PFSK-1 (cell line): ENCODE data around the gene PARM1.

Experiments
- FOXP2 ChIP-seq: optimal IDR thresholded peaks from 2 replicates; pipeline ENCODE3; 2011; ENCODE audit warnings: borderline replicate concordance, control low read depth, inconsistent platforms; ENCODE audit not compliant: insufficient read depth; ENCODE audit errors: extremely low read length, extremely low read depth
- POLR2AphosphoS5 ChIP-seq: IDR thresholded peaks from 2 replicates; pipeline ENCODE4 v1.6.1; 2012; ENCODE audit warnings: low read depth, mild to moderate bottlenecking, control low read depth, low read length, moderate library complexity
- REST ChIP-seq, 2 experiments: IDR thresholded peaks; 2 replicates each; pipeline versions ENCODE4 v1.6.1 to v1.8.0; 2011 to 2012; ENCODE audit warnings: low read depth in 2 of 2, low read length in 2 of 2, control low read depth in 1 of 2, inconsistent platforms in 1 of 2, mild to moderate bottlenecking in 1 of 2, moderate library complexity in 1 of 2; ENCODE audit not compliant: insufficient read depth in 1 of 2
- SIN3A ChIP-seq: IDR thresholded peaks from 2 replicates; pipeline ENCODE4 v1.6.1; 2012; ENCODE audit warnings: mild to moderate bottlenecking, low read length, moderate library complexity, borderline replicate concordance; ENCODE audit not compliant: insufficient read depth
- TAF1 ChIP-seq: IDR thresholded peaks from 2 replicates; pipeline ENCODE4 v1.6.1; 2012; ENCODE audit warnings: low read length, control low read depth, borderline replicate concordance; ENCODE audit not compliant: insufficient read depth

PARM1 gene

GRCh38 chr4:74962584-74962983 lies 29.7 kb downstream of the PARM1 start:
- TF ChIP-seq SIN3A (no peak), TAF1 (no peak), FOXP2 (no peak), POLR2AphosphoS5 (no peak), REST (IDR thresholded peaks at IDR 0.05; ENCODE audit: insufficient read depth in 1 of 2, low read depth in 2 of 2, low read length in 2 of 2) (no peak)

GRCh38 chr4:74964311-74964710 lies 31.4 kb downstream of the PARM1 start:
- TF ChIP-seq POLR2AphosphoS5 (no peak), TAF1 (no peak), SIN3A (no peak), FOXP2 (no peak), REST (IDR thresholded peaks at IDR 0.05; ENCODE audit: insufficient read depth in 1 of 2, low read depth in 2 of 2, low read length in 2 of 2) (no peak)

- no peak for TF ChIP-seq POLR2AphosphoS5
These were observed 34.4 kb downstream of the PARM1 start for GRCh38 chr4:74967324-74967723.

GRCh38 chr4:74968456-74969164 lies 35.7 kb downstream of the PARM1 start:
- TF ChIP-seq POLR2AphosphoS5, result no peak
- TF ChIP-seq TAF1, result no peak

GRCh38 chr4:74969507-74970474 lies 36.9 kb downstream of the PARM1 start:
- TF ChIP-seq POLR2AphosphoS5 (no peak), TAF1 (no peak), REST (IDR thresholded peaks at IDR 0.05; ENCODE audit: insufficient read depth in 1 of 2, low read depth in 2 of 2, low read length in 2 of 2) (no peak), SIN3A (no peak), FOXP2 (no peak)

- TF ChIP-seq TAF1, result no peak
These were observed 37.7 kb downstream of the PARM1 start for GRCh38 chr4:74970577-74970976.
